ENCODE measurements around the gene PBXIP1. TPM values are rescaled to one million over a fixed set of nuclear protein-coding genes. Genes with fewer than 3 reads are reported as not detected.

PBXIP1 gene
- total and polyA plus RNA-seq, 10 of the 15 experiments (the other 5 are each of a cell fraction or from before 2014, with no cell fraction given) = 0.63 to 25.6 (median 15.4) TPM

- no peak for TF ChIP-seq CUX1 (IDR thresholded peaks at IDR 0.05; ENCODE audit: insufficient replicate concordance, low read depth, low read length)
- TF ChIP-seq LARP7 (IDR thresholded peaks at IDR 0.05) = no peak; the same call in 1 of the 2 replicates
- no peak for TF ChIP-seq NFYA (IDR thresholded peaks at IDR 0.05; ENCODE audit: borderline replicate concordance, low read depth, low read length)
- no peak for TF ChIP-seq TCF3 (IDR thresholded peaks at IDR 0.05; ENCODE audit: borderline replicate concordance, insufficient read depth, low read depth, low read length)
- no peak for TF ChIP-seq HDAC6 (IDR thresholded peaks at IDR 0.05; ENCODE audit: unreplicated experiment)
- TF ChIP-seq MTA3 (IDR thresholded peaks at IDR 0.05; ENCODE audit: borderline replicate concordance, low read length) = no peak
- peak; percentile 38; the same call in 1 of the 2 replicates for TF ChIP-seq EED (IDR thresholded peaks at IDR 0.05; ENCODE audit: low read depth)
- no peak for TF ChIP-seq MTA2 (IDR thresholded peaks at IDR 0.05; ENCODE audit: low read depth)
- TF ChIP-seq FOS (IDR thresholded peaks at IDR 0.05; ENCODE audit: borderline replicate concordance, extremely low read depth, insufficient read length) = no peak
- TF ChIP-seq BCL11A (IDR thresholded peaks at IDR 0.05; ENCODE audit: low read depth, low read length) = no peak
- TF ChIP-seq EZH2 (IDR thresholded peaks at IDR 0.05; ENCODE audit: borderline replicate concordance, control insufficient read depth, low read depth, low read length) = no peak
- TF ChIP-seq ATF3 (IDR thresholded peaks at IDR 0.05; ENCODE audit: borderline replicate concordance, extremely low read depth, low read depth, low read length) = no peak
- TF ChIP-seq NBN (IDR thresholded peaks at IDR 0.05) = peak; percentile 63
- TF ChIP-seq YBX1 (IDR thresholded peaks at IDR 0.05) = no peak
- TF ChIP-seq JUNB (IDR thresholded peaks at IDR 0.05) = no peak
- TF ChIP-seq PKNOX1 (IDR thresholded peaks at IDR 0.05) = no peak
- TF ChIP-seq STAT3 (IDR thresholded peaks at IDR 0.05; ENCODE audit: low read depth, low read length) = no peak
- no peak for TF ChIP-seq ESRRA (IDR thresholded peaks at IDR 0.05; ENCODE audit: low read length)
- no peak for TF ChIP-seq RBBP5 (conservative IDR thresholded peaks at IDR 0.05)
- no peak for TF ChIP-seq CTCF (IDR thresholded peaks at IDR 0.05 in 2 of 3, conservative IDR thresholded peaks at IDR 0.05 in 1 of 3; ENCODE audit: control insufficient read depth in 2 of 3, extremely low read depth in 1 of 3, insufficient read depth in 1 of 3, low read depth in 3 of 3, low read length in 3 of 3)
- no peak for TF ChIP-seq HSF1 (IDR thresholded peaks at IDR 0.05; ENCODE audit: low read depth, low read length)
- no peak for TF ChIP-seq SREBF1 (IDR thresholded peaks at IDR 0.05; ENCODE audit: low read length)
These were observed 19.6 kb upstream of the PBXIP1 start (continued) for GRCh38 chr1:154975409-154976059.
